Upper lobe of left lung (tissue), 6 donors: ENCODE measurements around the gene GLYATL3. TPM values are rescaled to one million over a fixed set of nuclear protein-coding genes. Genes with fewer than 3 reads are reported as not detected.

ENCODE experiments used
- total RNA-seq, 6 donors: library from RNA; depleted of rRNA in 4 of 6; stranded (reverse); fragments of >200 nt in 4 of 6; gene quantifications; one replicate each; pipeline versions ENCODE4 v1.1.0 to v1.2.1, GENCODE V29; 2016 to 2021
- donor health status: DM: no; HTN: no; CAD: no; lungs with moderate emphysema.
- donor health status: DM: no; HTN: yes; CAD: no; lungs with severe emphysema.

The GLYATL3 gene
- total RNA-seq, 6 donors from 2014 or later, result not detected

Other genes with a start within 250 kb of the GLYATL3 start
- gene MMUT, start 36.7 kb upstream of the GLYATL3 start, total RNA-seq, result 10 to 100 TPM in 4 of 6 donors, 1 to 10 TPM in 2; 8.0 to 26.6 (median 17.2) TPM
- gene CENPQ, start 36.6 kb upstream of the GLYATL3 start, total RNA-seq, result 1 to 10 TPM in 4 of 6 donors, under 1 TPM in 1, not detected in 1; 0.22 to 4.1 (median 3.6) TPM
- gene C6orf141, start 50.7 kb downstream of the GLYATL3 start, total RNA-seq, result 1 to 10 TPM; 1.2 to 2.9 (median 1.8) TPM
- under 1 TPM in 3 of 6 donors, not detected in 3; 0.46 to 0.81 (median 0.61) TPM for gene RHAG, start 136.9 kb downstream of the GLYATL3 start, total RNA-seq
- under 1 TPM in 1 of 6 donors, not detected in 5; 0.61 TPM for gene CRISP2, start 213.6 kb downstream of the GLYATL3 start, total RNA-seq
- 1 to 10 TPM in 1 of 6 donors, under 1 TPM in 4, not detected in 1; 0.20 to 1.4 (median 0.81) TPM for gene CRISP3, start 244.5 kb downstream of the GLYATL3 start, total RNA-seq